ENCODE data around the gene SH3BP5L.
"Not testable (repeated sequence)": the region's sequence is repeated elsewhere in the genome, so short reads cannot be mapped to it uniquely, and the experiment has no call there.

The SH3BP5L gene

DNA sequence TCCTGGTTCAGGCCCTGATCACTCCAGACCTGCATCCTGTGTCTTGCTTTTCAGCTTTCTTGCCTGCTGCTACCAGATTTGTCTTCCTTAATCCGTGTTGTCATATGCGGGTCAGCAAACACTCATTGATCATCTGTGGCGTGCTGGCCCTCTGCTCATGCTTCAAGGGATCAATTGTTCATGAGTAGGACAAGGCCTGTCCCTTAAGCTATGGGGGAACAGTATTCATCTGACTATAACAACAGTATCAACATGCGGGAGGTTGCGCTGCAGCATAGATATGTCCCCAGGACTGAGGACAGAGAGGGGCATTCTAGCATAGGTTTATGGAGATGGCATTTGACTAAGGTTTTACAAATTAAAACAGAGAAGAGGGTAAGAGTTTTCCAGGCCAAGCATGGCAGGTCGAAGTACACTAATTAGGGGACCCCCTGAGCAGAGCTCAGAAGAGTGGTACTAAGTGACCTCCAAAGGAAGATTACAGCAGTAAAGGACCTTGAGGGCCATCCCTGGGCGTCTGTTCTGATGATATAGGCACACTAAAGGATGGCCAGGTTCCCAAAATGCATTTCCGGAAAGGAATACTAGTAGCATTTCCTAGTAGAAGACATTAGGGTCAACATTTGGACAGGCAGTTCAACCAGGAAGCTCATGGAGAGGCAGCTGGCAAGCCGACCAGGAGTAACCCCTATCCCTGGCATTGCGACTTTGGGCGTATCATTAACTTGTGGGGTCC, 11.5 kb upstream of the SH3BP5L start:
- H3K4me1 ChIP-seq (ENCODE audit: control extremely low read depth in 1 of 4, control insufficient read depth in 4 of 4, insufficient read depth in 4 of 4, low read length in 3 of 4) = peaks cover 11 to 54% (median 35%) of the 10 kb centered on the region in 4 experiments
- H3K36me3 ChIP-seq (ENCODE audit: control insufficient read depth in 4 of 4, insufficient read depth in 4 of 4, low read length in 3 of 4) = peaks cover 0 to 4% (median 1%) of the 10 kb centered on the region in 4 experiments
- peak overlapping the region; percentile 78 to 93 (median 87) for H3K4me3 ChIP-seq (ENCODE audit: control insufficient read depth in 1 of 7, extremely low read depth in 1 of 7, insufficient read depth in 4 of 7, low read depth in 2 of 7, low read length in 6 of 7)
- ChIA-PET POLR2A (interaction anchor here (1.5 to 2.5 kb wide), 4 partner anchors 11 to 22 kb away, joined by 4 to 17 read pairs (median 11); partner anchors contain the start of genes SH3BP5L and ZNF692), CTCF (interaction anchor here (0.8 to 2.0 kb wide), 15 partner anchors 9 to 139 kb away, joined by 3 to 10 read pairs (median 4); partner anchors contain the start of genes SH3BP5L and ZNF692)
- WGBS (ENCODE audit: insufficient coverage) = 48% methylated on average over 8 of the region's 11 CpGs
- H3K27ac ChIP-seq (ENCODE audit: insufficient read depth in 1 of 2, low read depth in 1 of 2, low read length in 2 of 2, poor library complexity in 1 of 2, severe bottlenecking in 2 of 2) = peak overlapping the region; percentile 59 to 97
- DNase-seq = no peak
- H3K9me3 ChIP-seq (ENCODE audit: control extremely low read depth in 1 of 5, control insufficient read depth in 4 of 5, insufficient read depth in 2 of 5, low read depth in 1 of 5, low read length in 4 of 5) = no peaks in the 10 kb centered on the region
- H3K27me3 ChIP-seq (replicated peaks in 2 of 5; ENCODE audit: control insufficient read depth in 4 of 5, insufficient read depth in 5 of 5, low read length in 4 of 5) = no peaks in the 10 kb centered on the region

DNA sequence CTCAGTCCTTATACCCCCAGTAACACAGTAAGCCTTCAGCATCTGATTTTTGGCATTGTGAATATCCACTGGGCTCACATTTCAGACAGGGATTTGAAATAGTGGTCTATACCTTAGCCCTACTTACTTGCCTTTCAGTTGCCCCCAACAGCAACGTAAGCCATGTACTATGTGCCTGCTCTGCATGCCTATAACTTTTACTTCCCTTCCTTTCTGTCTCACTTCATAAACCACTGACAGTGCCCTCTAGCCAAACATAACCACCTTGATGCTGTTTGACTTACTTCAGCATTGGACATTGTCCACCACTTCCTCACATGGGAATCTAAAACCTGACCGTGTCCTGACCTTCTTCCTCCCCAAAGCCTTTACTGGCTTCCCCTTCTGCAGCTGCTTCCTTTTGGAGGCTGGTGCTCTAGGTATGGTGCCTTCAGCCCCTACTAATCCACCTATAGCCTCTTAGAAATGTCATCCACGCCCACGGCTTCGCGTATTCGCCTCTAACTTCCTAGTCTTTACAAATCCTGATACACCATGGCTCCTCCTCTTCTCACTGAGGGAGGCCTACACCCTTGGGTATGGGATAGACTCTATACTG, 8.7 kb upstream of the SH3BP5L start:
- Histone ChIP-seq H3K27me3 (replicated peaks in 2 of 5; ENCODE audit: control insufficient read depth in 4 of 5, insufficient read depth in 5 of 5, low read length in 4 of 5) (no peaks in the 10 kb centered on the region), H3K9me3 (ENCODE audit: control extremely low read depth in 1 of 5, control insufficient read depth in 4 of 5, insufficient read depth in 2 of 5, low read depth in 1 of 5, low read length in 4 of 5) (no peaks in the 10 kb centered on the region), H3K4me1 (ENCODE audit: control extremely low read depth in 1 of 4, control insufficient read depth in 4 of 4, insufficient read depth in 4 of 4, low read length in 3 of 4) (peaks cover 11 to 39% (median 28%) of the 10 kb centered on the region in 4 experiments), H3K36me3 (ENCODE audit: control insufficient read depth in 4 of 4, insufficient read depth in 4 of 4, low read length in 3 of 4) (no peaks in the 10 kb centered on the region), H3K4me3 (ENCODE audit: control insufficient read depth in 1 of 7, extremely low read depth in 1 of 7, insufficient read depth in 4 of 7, low read depth in 2 of 7, low read length in 6 of 7) (peak overlapping the region in 1 of 7 experiments; percentile 17), H3K27ac (ENCODE audit: insufficient read depth in 1 of 2, low read depth in 1 of 2, low read length in 2 of 2, poor library complexity in 1 of 2, severe bottlenecking in 2 of 2) (peak overlapping the region in 1 of 2 experiments; percentile 18)
- WGBS (ENCODE audit: insufficient coverage) = 9% methylated on average over 4 of the region's 7 CpGs
- ChIA-PET POLR2A (no interaction called here), CTCF (interaction anchor here (0.6 kb wide), 1 partner anchor 36 kb away, joined by 6 read pairs; no protein-coding TSS in a partner anchor)
- peak; percentile 9 to 65 (median 54) for DNase-seq

DNA sequence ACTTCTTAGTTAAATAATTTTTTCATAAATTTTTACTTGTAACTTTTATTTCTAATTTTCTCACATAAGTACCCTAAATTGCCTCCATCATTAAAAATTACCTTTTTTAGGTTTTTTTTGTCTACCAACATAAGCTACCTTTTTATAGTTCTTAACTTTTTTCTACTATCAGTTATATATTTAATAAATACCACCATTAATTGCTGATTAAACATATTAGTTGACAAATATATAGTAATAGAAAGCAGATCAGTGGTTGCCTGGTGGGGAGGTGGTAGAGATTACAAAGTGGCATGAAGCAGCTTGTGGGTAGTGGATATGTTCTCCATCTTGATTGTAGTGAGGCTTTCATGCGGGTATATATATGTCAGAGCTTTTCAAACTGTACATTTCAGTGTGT, 6.1 kb upstream of the SH3BP5L start:
- Histone ChIP-seq H3K4me3 (ENCODE audit: control insufficient read depth in 1 of 7, extremely low read depth in 1 of 7, insufficient read depth in 4 of 7, low read depth in 2 of 7, low read length in 6 of 7) (no peak overlapping the region), H3K9me3 (ENCODE audit: control extremely low read depth in 1 of 5, control insufficient read depth in 4 of 5, insufficient read depth in 2 of 5, low read depth in 1 of 5, low read length in 4 of 5) (no peaks in the 10 kb centered on the region), H3K27me3 (replicated peaks in 2 of 5; ENCODE audit: control insufficient read depth in 4 of 5, insufficient read depth in 5 of 5, low read length in 4 of 5) (no peaks in the 10 kb centered on the region), H3K4me1 (ENCODE audit: control extremely low read depth in 1 of 4, control insufficient read depth in 4 of 4, insufficient read depth in 4 of 4, low read length in 3 of 4) (peaks cover 7 to 26% (median 18%) of the 10 kb centered on the region in 4 experiments), H3K36me3 (ENCODE audit: control insufficient read depth in 4 of 4, insufficient read depth in 4 of 4, low read length in 3 of 4) (no peaks in the 10 kb centered on the region), H3K27ac (ENCODE audit: insufficient read depth in 1 of 2, low read depth in 1 of 2, low read length in 2 of 2, poor library complexity in 1 of 2, severe bottlenecking in 2 of 2) (no peak overlapping the region)
- no peak for DNase-seq
- CTCF ChIA-PET = interaction anchor here (1.2 kb wide), 1 partner anchor 28 kb away, joined by 3 read pairs; no protein-coding TSS in a partner anchor
- POLR2A ChIA-PET = interaction anchor here (1.7 kb wide), 1 partner anchor 28 kb away, joined by 3 read pairs; no protein-coding TSS in a partner anchor
- WGBS (ENCODE audit: insufficient coverage) = no CpG with 5 or more reads among the region's 1 CpG

DNA sequence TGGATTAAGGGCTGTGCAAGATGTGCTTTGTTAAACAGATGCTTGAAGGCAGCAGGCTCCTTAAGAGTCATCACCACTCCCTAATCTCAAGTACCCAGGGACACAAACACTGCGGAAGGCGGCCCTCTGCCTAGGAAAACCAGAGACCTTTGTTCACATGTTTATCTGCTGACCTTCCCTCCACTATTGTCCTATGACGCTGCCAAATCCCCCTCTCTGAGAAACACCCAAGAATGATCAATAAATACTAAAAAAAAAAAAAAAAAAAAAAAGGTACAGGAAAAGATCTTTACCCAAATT, 5.0 kb upstream of the SH3BP5L start:
- WGBS (ENCODE audit: insufficient coverage) = no CpG with 5 or more reads among the region's 3 CpGs
- H3K36me3 ChIP-seq (ENCODE audit: control insufficient read depth in 4 of 4, insufficient read depth in 4 of 4, low read length in 3 of 4); H3K27ac ChIP-seq (ENCODE audit: insufficient read depth in 1 of 2, low read depth in 1 of 2, low read length in 2 of 2, poor library complexity in 1 of 2, severe bottlenecking in 2 of 2); DNase-seq; CTCF ChIA-PET; H3K9me3 ChIP-seq (ENCODE audit: control extremely low read depth in 1 of 5, control insufficient read depth in 4 of 5, insufficient read depth in 2 of 5, low read depth in 1 of 5, low read length in 4 of 5); H3K4me3 ChIP-seq (ENCODE audit: control insufficient read depth in 1 of 7, extremely low read depth in 1 of 7, insufficient read depth in 4 of 7, low read depth in 2 of 7, low read length in 6 of 7); H3K27me3 ChIP-seq (replicated peaks in 2 of 5; ENCODE audit: control insufficient read depth in 4 of 5, insufficient read depth in 5 of 5, low read length in 4 of 5): not testable (repeated sequence)
- POLR2A ChIA-PET = interaction anchor here (1.7 kb wide), 1 partner anchor 29 kb away, joined by 3 read pairs; no protein-coding TSS in a partner anchor
- peaks cover 10 to 30% (median 21%) of the 10 kb centered on the region in 4 experiments for H3K4me1 ChIP-seq (ENCODE audit: control extremely low read depth in 1 of 4, control insufficient read depth in 4 of 4, insufficient read depth in 4 of 4, low read length in 3 of 4)

DNA sequence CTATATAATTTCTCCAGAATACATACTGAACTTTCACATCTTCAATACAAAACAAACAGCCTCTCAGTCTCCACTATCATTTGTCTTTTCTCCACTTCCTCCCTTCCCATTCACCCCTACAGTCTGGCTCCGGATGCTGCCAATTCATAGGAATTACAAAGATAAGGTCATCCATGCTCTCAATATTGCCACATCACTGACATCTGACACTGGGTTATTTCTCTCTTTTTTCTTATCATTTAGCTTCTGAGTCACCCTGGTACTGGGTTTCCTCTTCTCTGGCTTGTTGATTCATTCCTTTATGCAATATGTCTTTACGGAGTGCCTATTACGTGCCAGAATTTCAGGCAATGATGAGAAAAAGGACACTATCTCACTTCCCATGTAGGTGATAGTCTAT, 3.1 kb upstream of the SH3BP5L start:
- no peaks in the 10 kb centered on the region for H3K9me3 ChIP-seq (ENCODE audit: control extremely low read depth in 1 of 5, control insufficient read depth in 4 of 5, insufficient read depth in 2 of 5, low read depth in 1 of 5, low read length in 4 of 5)
- H3K4me1 ChIP-seq (ENCODE audit: control extremely low read depth in 1 of 4, control insufficient read depth in 4 of 4, insufficient read depth in 4 of 4, low read length in 3 of 4) = peaks cover 11 to 34% (median 24%) of the 10 kb centered on the region in 4 experiments
- peak in 2 of 3 donors; percentile 39 to 52 for DNase-seq
- ChIA-PET POLR2A (no interaction called here), CTCF (interaction anchor here (0.7 to 2.8 kb wide), 6 partner anchors 9 to 78 kb away, joined by 3 to 10 read pairs (median 5); partner anchors contain the start of gene ZNF672)
- H3K27me3 ChIP-seq (replicated peaks in 2 of 5; ENCODE audit: control insufficient read depth in 4 of 5, insufficient read depth in 5 of 5, low read length in 4 of 5) = no peaks in the 10 kb centered on the region
- no peak overlapping the region for H3K27ac ChIP-seq (ENCODE audit: insufficient read depth in 1 of 2, low read depth in 1 of 2, low read length in 2 of 2, poor library complexity in 1 of 2, severe bottlenecking in 2 of 2)
- no peak overlapping the region for H3K4me3 ChIP-seq (ENCODE audit: control insufficient read depth in 1 of 7, extremely low read depth in 1 of 7, insufficient read depth in 4 of 7, low read depth in 2 of 7, low read length in 6 of 7)
- H3K36me3 ChIP-seq (ENCODE audit: control insufficient read depth in 4 of 4, insufficient read depth in 4 of 4, low read length in 3 of 4) = peaks cover 1 to 9% (median 6%) of the 10 kb centered on the region in 4 experiments
- 75% methylated on average over 1 of the region's 3 CpGs for WGBS (ENCODE audit: insufficient coverage)

DNA sequence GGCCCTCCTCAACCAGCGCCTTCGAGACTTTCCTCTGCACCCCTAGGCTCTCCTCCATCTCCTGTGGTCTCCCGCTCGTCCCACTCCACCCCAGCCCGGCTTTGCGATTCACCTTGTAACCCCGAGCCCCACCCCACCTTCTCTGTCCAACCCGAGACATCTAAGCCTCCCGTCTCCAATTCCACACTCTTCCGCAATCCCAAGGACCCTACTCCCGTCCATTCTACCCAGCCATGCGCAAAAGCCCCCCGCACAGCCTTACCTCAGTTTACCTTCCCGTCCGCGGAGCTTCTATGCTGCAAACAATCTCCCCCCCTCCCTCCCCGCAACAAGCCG, 174 bp downstream of the SH3BP5L start:
- peak overlapping the region; percentile 90 to 99 (median 95) for H3K4me3 ChIP-seq (ENCODE audit: control insufficient read depth in 1 of 7, extremely low read depth in 1 of 7, insufficient read depth in 4 of 7, low read depth in 2 of 7, low read length in 6 of 7)
- peak overlapping the region; percentile 99 to 100 for H3K27ac ChIP-seq (ENCODE audit: insufficient read depth in 1 of 2, low read depth in 1 of 2, low read length in 2 of 2, poor library complexity in 1 of 2, severe bottlenecking in 2 of 2)
- WGBS (ENCODE audit: insufficient coverage) = 0% methylated on average over 11 of the region's 18 CpGs
- ChIA-PET CTCF (interaction anchor here (1.1 to 7.7 kb wide), 3 partner anchors 12 to 19 kb away, joined by 4 to 53 read pairs (median 5); partner anchors contain the start of gene ZNF672), POLR2A (interaction anchor here (0.9 to 1.6 kb wide), 3 partner anchors 12 to 101 kb away, joined by 3 to 16 read pairs (median 3); partner anchors contain the start of gene ZNF672)
- DNase-seq = no peak
- H3K4me1 ChIP-seq (ENCODE audit: control extremely low read depth in 1 of 4, control insufficient read depth in 4 of 4, insufficient read depth in 4 of 4, low read length in 3 of 4) = peaks cover 22 to 40% (median 31%) of the 10 kb centered on the region in 4 experiments
- peaks cover 10 to 36% (median 20%) of the 10 kb centered on the region in 4 experiments for H3K36me3 ChIP-seq (ENCODE audit: control insufficient read depth in 4 of 4, insufficient read depth in 4 of 4, low read length in 3 of 4)
- H3K27me3 ChIP-seq (replicated peaks in 2 of 5; ENCODE audit: control insufficient read depth in 4 of 5, insufficient read depth in 5 of 5, low read length in 4 of 5) = no peaks in the 10 kb centered on the region
- H3K9me3 ChIP-seq (ENCODE audit: control extremely low read depth in 1 of 5, control insufficient read depth in 4 of 5, insufficient read depth in 2 of 5, low read depth in 1 of 5, low read length in 4 of 5) = no peaks in the 10 kb centered on the region
